IPS-NIHi7 (cell line): ENCODE measurements around the gene HBG2.

ENCODE experiments used
- DNase-seq: peaks from one replicate; pipeline ENCODE4 v3.0.0; 2012; ENCODE audit warnings: mixed read lengths; ENCODE audit errors: extremely low spot score

Gene HBG2

GRCh38 chr11:5229796-5230195, 24.8 kb downstream of the HBG2 start:
- no peak for DNase-seq

- no peak for DNase-seq
These were observed 25.2 kb downstream of the HBG2 start for GRCh38 chr11:5229356-5229755.

- no peak for DNase-seq
These were observed 26.5 kb downstream of the HBG2 start for GRCh38 chr11:5228124-5228523.

GRCh38 chr11:5227681-5228080, 26.9 kb downstream of the HBG2 start:
- no peak for DNase-seq

DNA sequence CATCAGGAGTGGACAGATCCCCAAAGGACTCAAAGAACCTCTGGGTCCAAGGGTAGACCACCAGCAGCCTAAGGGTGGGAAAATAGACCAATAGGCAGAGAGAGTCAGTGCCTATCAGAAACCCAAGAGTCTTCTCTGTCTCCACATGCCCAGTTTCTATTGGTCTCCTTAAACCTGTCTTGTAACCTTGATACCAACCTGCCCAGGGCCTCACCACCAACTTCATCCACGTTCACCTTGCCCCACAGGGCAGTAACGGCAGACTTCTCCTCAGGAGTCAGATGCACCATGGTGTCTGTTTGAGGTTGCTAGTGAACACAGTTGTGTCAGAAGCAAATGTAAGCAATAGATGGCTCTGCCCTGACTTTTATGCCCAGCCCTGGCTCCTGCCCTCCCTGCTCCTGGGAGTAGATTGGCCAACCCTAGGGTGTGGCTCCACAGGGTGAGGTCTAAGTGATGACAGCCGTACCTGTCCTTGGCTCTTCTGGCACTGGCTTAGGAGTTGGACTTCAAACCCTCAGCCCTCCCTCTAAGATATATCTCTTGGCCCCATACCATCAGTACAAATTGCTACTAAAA, 27.8 kb downstream of the HBG2 start, which contains the start of gene HBB:
HBB (minus strand) TSS at position 340 of the 579 bp plus-strand sequence; CDS start at position 290, 50 bp downstream.
- DNase-seq, result no peak

DNA sequence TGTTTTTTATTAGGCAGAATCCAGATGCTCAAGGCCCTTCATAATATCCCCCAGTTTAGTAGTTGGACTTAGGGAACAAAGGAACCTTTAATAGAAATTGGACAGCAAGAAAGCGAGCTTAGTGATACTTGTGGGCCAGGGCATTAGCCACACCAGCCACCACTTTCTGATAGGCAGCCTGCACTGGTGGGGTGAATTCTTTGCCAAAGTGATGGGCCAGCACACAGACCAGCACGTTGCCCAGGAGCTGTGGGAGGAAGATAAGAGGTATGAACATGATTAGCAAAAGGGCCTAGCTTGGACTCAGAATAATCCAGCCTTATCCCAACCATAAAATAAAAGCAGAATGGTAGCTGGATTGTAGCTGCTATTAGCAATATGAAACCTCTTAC, 29.1 kb downstream of the HBG2 start:
- no peak for DNase-seq

GRCh38 chr11:5224538-5225479, 29.8 kb downstream of the HBG2 start:
- DNase-seq, result no peak

GRCh38 chr11:5223686-5224085, 30.9 kb downstream of the HBG2 start:
- no peak for DNase-seq

GRCh38 chr11:5223146-5223545, 31.4 kb downstream of the HBG2 start:
- no peak for DNase-seq

- peak; percentile 20 for DNase-seq
These were observed 44.1 kb downstream of the HBG2 start for GRCh38 chr11:5210376-5210885.

DNA sequence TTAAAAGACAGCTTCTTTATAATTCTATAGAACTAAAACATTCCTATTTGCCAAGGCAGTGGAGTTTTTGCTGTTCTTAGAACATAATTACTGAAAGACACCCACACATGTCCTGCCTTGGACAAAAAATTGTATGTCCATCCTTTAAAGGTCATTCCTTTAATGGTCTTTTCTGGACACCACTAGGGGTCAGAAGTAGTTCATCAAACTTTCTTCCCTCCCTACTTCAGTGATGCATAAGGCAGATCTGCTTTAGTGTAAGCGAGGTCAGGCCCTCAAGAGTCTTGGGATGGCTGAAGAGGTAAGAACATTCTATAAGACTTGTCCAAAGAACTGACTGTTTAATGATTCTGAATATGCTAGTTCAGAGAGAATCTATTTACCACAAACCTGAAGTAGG, 49.8 kb downstream of the HBG2 start:
- DNase-seq, result peak; percentile 80

DNA sequence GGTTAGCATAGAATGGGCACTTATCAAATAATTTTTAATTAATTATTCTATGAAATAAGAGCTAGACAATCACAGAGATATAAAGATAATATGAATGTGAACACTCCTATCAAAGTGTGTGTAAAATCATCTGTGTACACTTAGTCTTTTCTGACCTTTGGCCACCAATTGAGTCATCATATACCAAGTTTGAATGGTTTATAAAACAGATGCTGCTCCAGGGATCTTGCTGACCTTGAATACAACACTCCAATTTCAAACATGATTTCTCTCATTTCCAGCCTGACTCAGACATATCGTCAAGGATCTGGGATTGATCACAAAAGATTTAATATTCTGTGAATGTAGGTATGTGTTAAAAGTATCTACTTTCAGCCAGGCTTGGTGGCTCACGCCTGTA, 51.2 kb downstream of the HBG2 start:
- DNase-seq, result no peak
